ENCODE results near the gene GATB.

Gene GATB

DNA sequence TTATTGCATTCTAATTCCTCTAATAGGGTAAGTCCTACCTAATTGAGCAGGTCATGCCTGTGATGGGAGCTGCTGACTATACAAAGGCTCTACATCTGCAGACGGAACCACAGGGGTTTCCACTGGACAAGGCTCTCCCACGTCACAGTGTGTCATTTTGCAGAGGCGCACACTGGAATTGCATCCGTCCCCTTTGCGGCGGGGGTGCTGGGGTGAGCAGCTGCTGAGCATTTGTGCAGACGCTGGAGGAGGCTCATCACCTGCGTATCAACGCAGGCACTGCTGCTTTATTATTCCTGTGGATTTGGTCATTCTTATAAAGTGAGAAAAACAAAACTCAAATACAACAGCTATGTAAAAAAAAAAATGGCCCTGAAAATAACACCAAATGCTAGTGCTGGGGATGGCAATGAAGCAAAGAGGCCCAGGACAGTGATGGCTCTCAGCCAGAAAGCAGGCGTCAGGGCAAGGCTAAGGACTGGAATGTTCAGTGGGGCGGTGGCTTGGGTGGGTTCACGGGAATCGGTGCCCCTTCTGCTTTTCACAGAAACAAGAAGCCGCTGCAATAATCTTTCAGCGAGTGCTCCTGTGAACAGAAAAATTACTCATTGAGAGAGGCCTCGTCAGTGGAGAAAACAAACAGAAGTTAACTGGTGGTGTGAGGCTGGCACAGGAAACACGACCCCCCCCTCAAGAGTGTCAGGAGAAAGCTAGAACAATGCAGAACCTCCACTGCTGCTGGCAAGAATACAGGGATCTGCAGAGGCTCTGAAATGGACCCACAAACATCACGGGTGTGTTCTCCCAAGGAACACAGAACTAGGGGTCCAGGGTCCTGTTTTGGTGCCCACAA lies 67.8 kb downstream of the GATB start:
- peak; percentile 53 for DNase-seq

GRCh38 chr4:151692443-151692782 lies 68.4 kb downstream of the GATB start:
- no peak for DNase-seq

DNA sequence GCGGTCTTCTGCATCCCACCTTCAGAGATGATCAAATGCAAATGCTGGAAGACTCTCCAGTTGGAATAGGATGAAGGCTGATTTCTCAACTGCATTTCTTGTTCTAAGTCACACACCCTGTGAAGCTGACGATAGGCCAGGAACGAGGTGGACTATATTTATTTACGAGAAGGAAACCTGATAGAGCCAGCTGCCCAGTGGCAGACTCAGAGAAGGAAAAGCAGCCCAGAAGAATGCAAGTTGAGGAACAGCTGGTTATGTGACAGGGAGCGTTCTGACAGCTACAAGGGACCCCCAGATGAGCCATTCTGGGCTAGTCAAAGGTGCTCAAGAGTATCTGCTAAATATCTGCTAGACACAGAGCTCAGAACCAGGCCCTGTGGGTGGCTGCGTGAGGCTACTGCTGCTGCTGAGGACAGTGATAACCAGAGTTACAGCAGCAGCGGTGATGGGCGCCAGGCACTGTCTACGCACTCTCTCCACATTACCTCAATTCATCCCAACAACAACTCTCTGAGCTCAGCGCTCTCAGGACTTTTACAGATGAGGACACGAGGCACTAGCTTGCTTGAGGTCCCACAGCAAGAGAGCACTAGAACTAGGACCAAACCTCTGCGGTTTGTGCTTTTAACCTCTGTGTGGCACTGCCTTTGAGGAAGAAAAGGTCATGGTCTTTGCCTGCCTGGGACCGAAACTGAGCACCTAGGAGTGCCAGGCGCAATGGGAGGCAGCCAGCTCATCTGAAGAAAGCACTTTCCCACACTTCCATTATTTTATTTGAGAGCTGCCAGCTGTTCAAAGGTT lies 69.0 kb downstream of the GATB start:
- DNase-seq, result no peak

DNA sequence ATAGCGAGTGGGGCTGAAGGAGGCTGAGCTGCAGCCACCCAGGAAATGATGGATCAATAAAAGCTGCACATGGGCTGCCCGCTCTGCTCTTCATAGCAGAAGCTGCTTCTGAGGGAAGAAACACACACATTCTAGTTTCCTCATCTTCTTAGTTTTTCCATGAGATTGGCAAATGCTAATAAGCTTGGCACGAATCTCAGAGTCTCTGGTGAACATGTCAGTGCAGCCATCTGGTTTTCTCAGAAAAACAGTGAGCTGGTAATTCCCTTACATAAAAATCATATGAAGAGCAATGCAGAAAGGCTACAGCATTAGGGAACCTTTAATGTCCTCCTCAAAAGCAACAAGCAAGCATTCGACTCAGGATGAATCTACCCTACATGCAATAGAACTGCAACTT lies 69.9 kb downstream of the GATB start:
- DNase-seq, result no peak

DNA sequence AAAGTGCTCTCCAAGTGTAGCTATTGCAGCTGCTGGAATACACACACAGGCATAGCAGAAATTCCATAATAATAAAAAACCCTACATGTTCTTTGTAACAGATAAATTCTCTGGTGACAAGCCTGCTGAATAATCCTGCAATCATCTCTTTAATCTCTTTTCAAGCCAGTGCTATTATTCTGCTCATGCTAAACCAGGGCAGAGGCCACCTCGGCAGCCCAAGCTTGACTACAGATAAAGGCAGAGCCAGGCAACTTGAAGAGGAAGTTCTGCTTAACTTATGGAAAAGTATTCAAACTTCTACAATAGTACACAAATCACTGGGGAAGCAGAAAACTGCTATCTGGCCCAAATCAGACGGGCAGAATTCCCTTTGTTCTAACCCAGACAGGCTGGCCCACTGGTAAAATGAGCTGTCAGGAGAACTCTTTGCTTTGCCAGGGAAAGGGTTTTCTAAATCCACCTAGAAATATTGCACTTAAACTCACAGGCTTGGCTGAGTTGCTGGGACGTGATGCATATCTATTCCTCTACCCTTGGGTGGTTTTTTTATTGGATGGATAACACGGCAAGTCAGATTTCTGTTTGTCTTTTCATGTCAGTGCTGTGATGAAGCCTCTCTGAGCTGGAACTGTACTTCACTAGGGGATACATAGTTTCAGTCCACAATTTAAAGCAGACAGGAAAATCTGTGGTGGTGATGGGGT lies 70.5 kb downstream of the GATB start:
- DNase-seq, result no peak

- DNase-seq, result no peak
These were observed 71.4 kb downstream of the GATB start for GRCh38 chr4:151689211-151689991.

DNA sequence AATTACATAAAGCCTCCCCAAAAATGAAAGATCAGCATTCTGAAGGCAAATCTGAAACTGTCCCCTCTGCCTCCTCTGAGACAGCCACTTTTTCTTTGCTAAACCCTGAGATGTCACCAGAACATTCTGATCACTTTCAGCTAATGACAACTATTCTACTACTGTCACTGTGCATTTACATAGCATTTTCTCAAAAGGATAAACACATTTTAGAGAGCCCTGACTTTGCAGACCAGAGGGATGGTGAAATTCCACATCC lies 72.1 kb downstream of the GATB start:
- DNase-seq, result no peak

DNA sequence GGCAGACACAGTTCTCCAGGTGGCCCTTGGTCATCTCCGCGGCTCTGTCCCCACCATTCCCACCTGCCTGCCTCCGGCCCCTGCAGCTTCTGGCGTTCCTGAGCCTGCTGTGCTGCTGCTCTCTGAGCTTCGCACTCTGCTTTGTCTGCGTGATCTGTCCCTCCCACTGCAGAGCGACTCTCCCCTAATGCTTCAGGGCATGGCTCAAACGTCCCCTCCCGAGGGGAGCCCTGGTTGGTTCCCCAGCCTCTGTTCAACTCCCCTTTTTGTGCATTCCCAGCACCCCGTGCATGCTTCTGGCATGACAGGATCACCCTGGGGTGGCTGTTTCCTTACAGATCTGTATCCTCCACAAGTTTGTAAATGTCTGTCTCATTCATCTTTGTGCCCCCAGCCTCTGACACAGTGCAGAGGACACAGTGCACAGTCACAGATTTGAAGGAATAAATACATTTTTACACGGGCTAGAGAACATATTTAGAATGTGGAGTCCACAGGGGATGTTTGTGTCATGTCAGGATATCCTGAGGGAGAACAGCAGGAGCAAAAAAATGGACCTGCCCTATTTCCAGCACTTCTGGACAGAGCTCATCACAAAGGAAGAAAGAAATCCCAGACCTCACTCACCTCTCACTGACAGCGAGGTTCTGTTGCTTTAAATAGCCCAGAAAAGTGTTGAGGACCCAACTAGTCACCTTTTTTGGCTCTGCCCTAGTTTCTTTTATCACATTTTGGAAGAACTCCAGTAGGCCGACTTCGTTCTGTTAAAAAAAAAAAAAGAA lies 72.6 kb downstream of the GATB start:
- peak; percentile 50 for DNase-seq

DNA sequence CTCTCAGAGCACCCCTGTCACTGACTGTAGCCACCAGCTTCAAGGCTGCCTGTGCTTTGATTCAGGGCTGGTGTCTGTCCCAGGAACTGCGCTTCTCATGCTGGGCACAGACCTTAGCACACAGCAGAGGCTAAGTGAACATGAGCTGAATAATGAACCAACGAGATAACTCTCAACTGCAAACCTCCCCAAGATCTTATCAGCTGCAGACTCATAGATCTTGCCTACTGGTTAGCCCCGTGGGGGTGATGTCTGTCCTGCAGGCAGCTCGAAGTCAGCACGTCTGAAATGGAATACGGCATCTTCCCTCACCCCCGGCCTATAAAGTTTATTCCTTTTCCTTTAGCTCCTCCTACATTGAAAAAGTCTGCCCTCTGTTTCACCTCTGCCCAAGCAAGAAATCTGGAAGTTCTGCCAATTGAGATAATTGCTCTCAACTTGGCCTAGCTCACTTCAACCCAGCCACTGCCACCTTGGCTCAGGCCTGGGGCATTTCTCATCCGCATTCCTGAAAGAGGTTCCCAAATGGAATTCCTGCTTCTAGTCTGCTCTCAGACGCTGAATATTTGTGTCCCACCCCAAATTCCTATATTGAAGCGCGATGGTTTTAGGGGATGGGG lies 73.7 kb downstream of the GATB start:
- DNase-seq, result no peak

GRCh38 chr4:151685303-151685702 lies 75.5 kb downstream of the GATB start:
- no peak for DNase-seq

- DNase-seq, result no peak
These were observed 79.7 kb downstream of the GATB start for GRCh38 chr4:151681085-151681484.

- no peak for DNase-seq
These were observed 81.6 kb downstream of the GATB start for GRCh38 chr4:151679231-151679630.

- DNase-seq, result peak; percentile 69
These were observed 82.5 kb downstream of the GATB start for GRCh38 chr4:151678048-151678872.

GRCh38 chr4:151677193-151677592 lies 83.6 kb downstream of the GATB start:
- DNase-seq, result no peak

GRCh38 chr4:151676301-151676700 lies 84.5 kb downstream of the GATB start:
- DNase-seq, result peak; percentile 56

DNA sequence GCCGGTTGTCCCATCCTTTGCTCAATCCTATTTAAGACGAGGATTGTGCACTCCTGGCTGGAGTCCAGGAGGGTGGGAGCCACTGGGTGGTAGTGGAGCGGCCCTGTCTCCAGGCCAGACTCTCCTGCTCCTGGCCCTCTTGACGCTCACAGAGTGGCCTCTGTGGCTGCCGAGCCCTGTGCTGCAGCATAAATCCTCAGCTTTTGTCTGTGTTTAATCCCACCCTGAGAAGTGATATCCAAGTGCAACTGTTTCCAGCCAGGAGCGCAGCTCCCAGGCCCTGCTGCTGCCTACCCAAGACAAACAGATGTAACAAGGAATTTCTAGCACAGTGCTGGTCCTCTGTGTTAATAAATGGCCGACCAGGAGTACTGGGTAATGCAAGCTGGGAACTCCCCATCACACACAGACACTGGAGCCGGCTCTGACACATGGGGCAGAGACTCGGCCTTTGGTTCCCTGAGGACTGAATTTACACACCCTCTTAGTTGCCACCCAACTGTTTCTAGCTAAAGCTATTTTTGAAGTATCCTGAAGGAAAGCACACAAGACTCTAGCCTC lies 85.3 kb downstream of the GATB start:
- DNase-seq, result peak; percentile 53

DNA sequence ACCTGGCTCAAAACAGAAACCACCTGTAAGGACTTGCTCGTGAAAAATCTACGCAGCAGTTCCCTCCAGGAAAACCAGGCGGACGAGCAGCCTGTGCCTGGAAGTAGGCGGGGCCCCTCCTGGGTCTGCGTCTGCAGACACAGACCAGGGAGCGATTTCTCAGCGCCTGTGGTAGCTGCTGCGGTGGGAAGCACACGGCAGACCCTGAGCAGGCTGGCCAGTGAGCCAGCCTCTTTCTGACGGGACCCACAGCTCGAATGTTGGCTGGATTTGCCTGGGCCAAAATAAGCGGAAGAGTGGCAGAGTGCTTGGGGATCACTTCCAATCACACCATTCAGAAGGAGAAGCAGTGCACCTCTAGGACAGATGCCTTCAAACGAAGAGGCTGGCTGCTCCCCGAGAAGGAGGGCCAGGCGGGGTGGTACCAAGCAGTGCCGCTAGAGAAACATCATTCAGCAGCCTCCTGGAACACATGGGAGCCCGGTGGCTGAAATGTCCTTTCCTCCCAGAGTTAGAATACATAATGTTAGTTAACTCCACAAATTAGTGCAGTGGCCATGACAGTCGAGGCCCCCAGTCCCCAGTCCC lies 85.9 kb downstream of the GATB start:
- DNase-seq, result peak; percentile 86

DNA sequence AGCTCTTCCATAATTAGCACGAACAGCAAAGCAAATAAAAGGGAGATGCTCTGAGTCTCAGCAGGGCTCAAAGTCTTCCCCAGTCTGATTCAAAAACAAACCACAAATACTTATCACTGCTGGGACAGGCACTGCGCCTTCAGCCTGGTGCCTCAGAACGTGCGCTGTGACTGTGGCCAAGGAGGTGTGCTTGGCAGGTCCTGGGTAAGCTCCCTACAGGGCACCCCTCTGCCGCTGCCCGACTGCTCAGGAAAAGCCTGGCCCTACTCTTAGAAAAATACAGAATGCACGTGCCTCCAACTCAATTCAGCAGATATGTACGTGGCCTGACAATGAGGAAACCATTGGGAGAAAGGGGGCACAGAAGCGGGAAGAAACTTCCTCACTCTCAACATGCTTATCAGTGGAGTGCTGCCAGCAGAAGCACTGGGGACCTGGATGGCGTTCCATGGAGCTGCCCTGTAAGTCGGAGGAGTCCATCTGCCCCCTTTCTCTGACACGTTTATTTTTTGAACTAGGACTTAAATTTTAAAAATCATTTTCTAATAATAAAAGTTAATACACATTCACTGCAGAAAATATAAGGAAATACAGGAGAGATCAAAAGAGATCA lies 86.8 kb downstream of the GATB start:
- no peak for DNase-seq

DNA sequence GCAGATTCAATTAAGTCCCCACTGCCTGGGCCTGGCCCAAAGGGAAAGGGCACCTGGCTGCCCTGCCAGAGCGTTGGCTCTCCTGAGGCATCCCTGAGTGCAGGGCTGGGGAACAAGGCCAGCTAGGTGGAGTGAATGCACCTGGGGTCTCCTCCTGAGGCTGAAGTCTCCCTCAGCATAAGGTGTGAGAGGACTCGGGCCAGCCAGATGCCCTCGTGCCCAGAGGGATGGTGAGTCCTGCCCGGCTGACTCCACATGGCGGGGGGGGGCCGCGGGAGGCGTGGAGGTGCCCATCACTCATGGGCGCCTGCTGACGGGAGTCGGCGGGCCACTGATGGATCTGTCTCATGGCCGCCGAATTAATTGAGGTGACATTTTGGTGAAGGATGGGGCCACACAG lies 87.8 kb downstream of the GATB start:
- DNase-seq, result no peak

All from eye (tissue), 1 donor.